Ascending aorta (tissue), 2 donors: ENCODE results near the gene MYOZ1. TPM values are rescaled to one million over a fixed set of nuclear protein-coding genes. Genes with fewer than 3 reads are reported as not detected.

Experiments
- DNase-seq, 2 donors: peaks; one replicate each; pipeline ENCODE4 v3.0.0-alpha.2; 2019; ENCODE audit warnings: low spot score in 2 of 2
- H3K27ac ChIP-seq, 2 donors: fragments of 200-600 bp; sonication (generic); one replicate each; pipeline ENCODE4 v1.5.1; 2016 to 2017; ENCODE audit warnings: mild to moderate bottlenecking in 1 of 2
- H3K27me3 ChIP-seq: fragments of 200-600 bp; sonication (generic); one replicate; pipeline ENCODE4 v1.5.1; 2017
- H3K36me3 ChIP-seq, 2 donors: fragments of 200-600 bp; sonication (generic); one replicate each; pipeline ENCODE4 v1.5.1; 2016
- H3K4me1 ChIP-seq, 2 donors: fragments of 200-600 bp; sonication (generic); one replicate each; pipeline ENCODE4 v1.5.1; 2016 to 2017; ENCODE audit warnings: mild to moderate bottlenecking in 1 of 2
- H3K4me3 ChIP-seq, 2 donors: fragments of 200-600 bp; sonication (generic); one replicate each; pipeline ENCODE4 v1.5.1; 2016 to 2017; ENCODE audit warnings: mild to moderate bottlenecking in 1 of 2
- H3K9me3 ChIP-seq, 2 donors: fragments of 200-600 bp; sonication (generic); one replicate each; pipeline ENCODE4 v1.5.1; 2016
- CTCF ChIP-seq, 3 experiments: fragments of 200-600 bp in 2 of 3; fragments of 450-650 bp in 1 of 3; sonication (generic) in 2 of 3; IDR thresholded peaks; one replicate each; pipeline ENCODE4 v1.5.1; 2016 to 2019; ENCODE audit warnings: antibody characterized with exemption in 3 of 3, mild to moderate bottlenecking in 1 of 3, moderate library complexity in 1 of 3
- intact Hi-C: fragments of 100-400 bp; cut with DNase I; formaldehyde crosslinking; loops from one replicate; pipeline ENCODE4 v1.15.1; 2023
- total RNA-seq: library from RNA; depleted of rRNA; stranded (reverse); fragments of >200 nt; gene quantifications from one replicate; pipeline ENCODE4 v1.1.0, GENCODE V29; 2016

MYOZ1 gene
- total RNA-seq, 1 donor from 2014 or later, result 8.5 TPM

DNA sequence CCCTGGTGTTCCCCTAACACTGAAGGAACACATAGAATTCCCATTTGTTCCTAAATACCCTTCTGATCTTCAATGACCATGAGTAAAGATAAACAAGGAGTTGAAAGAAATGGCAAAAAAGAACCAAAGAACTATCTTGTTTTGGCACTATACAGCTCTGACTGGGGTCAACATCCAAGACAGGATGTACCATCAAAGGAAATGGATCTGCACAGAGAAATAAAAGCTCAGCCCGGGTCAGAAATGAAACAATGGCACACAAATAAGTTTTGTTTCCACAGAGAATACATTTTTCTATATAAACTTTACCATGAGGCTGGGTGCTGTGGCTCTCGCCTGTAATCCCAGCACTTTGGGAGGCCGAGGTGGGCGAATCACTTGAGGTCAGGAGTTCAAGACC, 32.2 kb downstream of the MYOZ1 start:
- H3K9me3 ChIP-seq, result no peaks in the 10 kb centered on the region
- no peaks in the 10 kb centered on the region for H3K36me3 ChIP-seq
- no peaks in the 10 kb centered on the region for H3K4me1 ChIP-seq
- no peaks in the 10 kb centered on the region for H3K27me3 ChIP-seq
- no peak overlapping the region for H3K4me3 ChIP-seq
- no peak overlapping the region for H3K27ac ChIP-seq
- intact Hi-C loops, result no loop called here
- TF ChIP-seq CTCF (IDR thresholded peaks at IDR 0.05), result no peak
- DNase-seq, result no peak

DNA sequence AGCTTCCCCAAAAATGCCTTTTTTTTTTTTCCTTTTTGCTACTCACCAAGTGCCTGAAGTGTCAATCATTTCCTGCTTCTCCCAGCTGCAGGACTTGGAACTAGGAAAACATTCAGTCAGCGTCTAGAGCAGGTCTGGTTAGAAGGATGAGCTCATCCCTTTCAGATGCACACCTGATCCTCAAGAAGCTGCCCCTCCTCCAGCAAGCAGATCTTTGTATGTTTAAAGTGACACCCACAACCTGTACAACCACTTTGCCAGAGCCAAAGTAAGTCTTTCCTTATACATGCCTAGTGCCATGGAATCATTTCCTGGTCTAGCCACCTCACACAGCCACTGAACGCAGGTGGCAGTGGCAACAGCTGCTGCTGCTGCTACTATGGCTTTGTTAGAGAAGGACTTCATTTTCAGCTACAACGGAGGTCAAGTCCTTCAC, 39.8 kb downstream of the MYOZ1 start:
- H3K36me3 ChIP-seq, result no peaks in the 10 kb centered on the region
- H3K27ac ChIP-seq, result no peak overlapping the region
- intact Hi-C loops, result no loop called here
- H3K4me1 ChIP-seq, result no peaks in the 10 kb centered on the region
- no peak for TF ChIP-seq CTCF (IDR thresholded peaks at IDR 0.05)
- H3K9me3 ChIP-seq, result no peaks in the 10 kb centered on the region
- no peaks in the 10 kb centered on the region for H3K27me3 ChIP-seq
- H3K4me3 ChIP-seq, result no peak overlapping the region
- DNase-seq, result no peak

- Histone ChIP-seq H3K4me1 (no peaks in the 10 kb centered on the region), H3K4me3 (no peak overlapping the region), H3K27ac (no peak overlapping the region), H3K27me3 (no peaks in the 10 kb centered on the region), H3K36me3 (no peaks in the 10 kb centered on the region), H3K9me3 (no peaks in the 10 kb centered on the region)
- intact Hi-C loops, result no loop called here
- TF ChIP-seq CTCF (IDR thresholded peaks at IDR 0.05), result no peak
- no peak for DNase-seq
Observed at GRCh38 chr10:73597346-73597745, 43.9 kb downstream of the MYOZ1 start.

DNA sequence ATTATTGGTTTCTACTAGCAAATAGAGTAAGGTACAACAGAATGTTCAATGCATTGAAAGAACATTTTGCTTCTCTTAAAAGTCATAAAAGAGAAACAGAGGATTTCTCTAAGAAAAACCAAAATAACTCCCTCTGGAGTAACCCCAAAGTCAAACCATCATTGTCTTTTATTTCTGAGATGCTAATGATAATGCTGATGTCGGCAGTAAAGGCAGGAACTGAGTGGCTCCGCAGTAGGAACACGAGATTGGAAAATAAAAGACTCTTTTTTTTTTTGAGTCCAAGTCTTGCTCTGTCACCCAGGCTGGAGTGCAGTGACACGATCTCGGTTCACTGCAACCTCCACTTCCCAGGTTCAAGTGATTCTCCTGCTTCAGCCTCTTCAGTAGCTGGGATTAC, 47.5 kb downstream of the MYOZ1 start:
- no peaks in the 10 kb centered on the region for H3K9me3 ChIP-seq
- intact Hi-C loops, result no loop called here

DNA sequence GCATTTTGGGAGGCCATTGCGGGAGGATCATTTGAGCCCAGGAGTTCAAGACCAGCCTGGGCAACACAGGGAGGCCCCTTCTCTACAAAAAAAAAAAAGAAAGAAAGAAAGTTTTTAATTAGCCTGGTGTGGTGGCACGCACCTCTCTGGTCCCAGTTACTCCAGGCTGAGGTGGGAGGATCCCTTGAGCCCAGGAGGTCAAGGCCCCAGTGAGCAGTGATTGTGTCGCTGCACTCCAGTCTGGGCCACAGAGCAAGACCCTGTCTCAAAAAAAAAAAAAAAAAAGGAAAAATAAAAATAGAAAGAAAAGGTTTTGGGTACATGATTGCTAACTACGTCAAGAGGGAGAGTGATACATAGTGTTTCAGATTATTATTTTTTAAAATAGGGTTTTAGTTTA, 48.2 kb downstream of the MYOZ1 start:
- intact Hi-C loops, result no loop called here
- no peak for TF ChIP-seq CTCF (IDR thresholded peaks at IDR 0.05)

More for the DNA sequence above, 47.5 kb downstream of the MYOZ1 start:
- Histone ChIP-seq H3K4me1 (peaks cover 2 to 6% of the 10 kb centered on the region in 2 donors), H3K4me3 (no peak overlapping the region), H3K27ac (no peak overlapping the region), H3K36me3 (no peaks in the 10 kb centered on the region), H3K27me3 (no peaks in the 10 kb centered on the region)
- no peak for TF ChIP-seq CTCF (IDR thresholded peaks at IDR 0.05)
- DNase-seq, result no peak

More for the DNA sequence above, 48.2 kb downstream of the MYOZ1 start:
- Histone ChIP-seq H3K27me3 (no peaks in the 10 kb centered on the region), H3K9me3 (no peaks in the 10 kb centered on the region), H3K4me1 (peaks cover 2 to 6% of the 10 kb centered on the region in 2 donors), H3K27ac (no peak overlapping the region), H3K4me3 (no peak overlapping the region), H3K36me3 (no peaks in the 10 kb centered on the region)
- DNase-seq, result no peak
